H9 (cell line): Measurements from ENCODE around the gene ZSWIM3. TPM values are rescaled to one million over a fixed set of nuclear protein-coding genes. Genes with fewer than 3 reads are reported as not detected.

Experiments
- DNase-seq: peaks from one replicate; pipeline ENCODE4 v3.0.0-alpha.2; 2017
- H2AFZ ChIP-seq: one replicate; pipeline ENCODE4 v1.6.1; 2013; ENCODE audit warnings: mild to moderate bottlenecking, low read length, control low read depth, moderate library complexity
- H2AK5ac ChIP-seq: 2 replicates; pipeline ENCODE4 v1.6.1; 2013; ENCODE audit warnings: low read length, control low read depth, mixed read lengths; ENCODE audit not compliant: insufficient read length
- H2BK120ac ChIP-seq: one replicate; pipeline ENCODE4 v1.6.1; 2013; ENCODE audit warnings: low read depth, mild to moderate bottlenecking, low read length, control low read depth, inconsistent platforms; ENCODE audit not compliant: poor library complexity, severe bottlenecking
- H2BK12ac ChIP-seq: 2 replicates; pipeline ENCODE4 v1.6.1; 2013; ENCODE audit warnings: low read length, control low read depth, mixed read lengths, low read depth; ENCODE audit not compliant: insufficient read length
- H2BK15ac ChIP-seq: 2 replicates; pipeline ENCODE4 v1.6.1; 2013; ENCODE audit warnings: low read depth, low read length, control low read depth
- H2BK20ac ChIP-seq: one replicate; pipeline ENCODE4 v1.6.1; 2013; ENCODE audit warnings: low read depth, mild to moderate bottlenecking, low read length, control low read depth, inconsistent platforms; ENCODE audit not compliant: poor library complexity, severe bottlenecking
- H2BK5ac ChIP-seq: 2 replicates; pipeline ENCODE4 v1.6.1; 2013; ENCODE audit warnings: low read length, control low read depth, mixed read lengths; ENCODE audit not compliant: insufficient read length
- H3K14ac ChIP-seq: 2 replicates; pipeline ENCODE4 v1.6.1; 2013; ENCODE audit warnings: low read length, control low read depth; ENCODE audit not compliant: insufficient read depth
- H3K18ac ChIP-seq: 2 replicates; pipeline ENCODE4 v1.6.1; 2013; ENCODE audit warnings: low read depth, mild to moderate bottlenecking, mixed read lengths, low read length, control low read depth; ENCODE audit not compliant: insufficient read length
- H3K23ac ChIP-seq: 2 replicates; pipeline ENCODE4 v1.6.1; 2013; ENCODE audit warnings: low read length, control low read depth, mixed read lengths, low read depth; ENCODE audit not compliant: insufficient read length
- H3K23me2 ChIP-seq: 2 replicates; pipeline ENCODE4 v1.6.1; 2013; ENCODE audit warnings: low read depth, mild to moderate bottlenecking, mixed read lengths, low read length, control low read depth; ENCODE audit not compliant: insufficient read length, poor library complexity, severe bottlenecking
- H3K27ac ChIP-seq: 2 replicates; pipeline ENCODE4 v1.5.1; 2013; ENCODE audit warnings: low read length, control low read depth, mixed read lengths, low read depth; ENCODE audit not compliant: insufficient read length
- H3K27me3 ChIP-seq: 2 replicates; pipeline ENCODE4 v1.6.1; 2013; ENCODE audit warnings: low read length, control low read depth, inconsistent platforms; ENCODE audit not compliant: insufficient read depth
- H3K4ac ChIP-seq: 2 replicates; pipeline ENCODE4 v1.6.1; 2013; ENCODE audit warnings: low read depth, mild to moderate bottlenecking, control low read depth, inconsistent platforms, low read length, moderate library complexity
- H3K4me1 ChIP-seq: 2 replicates; pipeline ENCODE4 v1.6.1; 2013; ENCODE audit warnings: low read length, control low read depth, inconsistent platforms; ENCODE audit not compliant: insufficient read depth
- H3K4me2 ChIP-seq: 2 replicates; pipeline ENCODE4 v1.6.1; 2013; ENCODE audit warnings: low read length, control low read depth, mixed read lengths; ENCODE audit not compliant: insufficient read length, insufficient read depth
- H3K56ac ChIP-seq: 2 replicates; pipeline ENCODE4 v1.6.1; 2013; ENCODE audit warnings: low read depth, mild to moderate bottlenecking, mixed read lengths, low read length, control low read depth; ENCODE audit not compliant: insufficient read length
- H3K79me1 ChIP-seq: 2 replicates; pipeline ENCODE4 v1.6.1; 2013; ENCODE audit warnings: low read depth, mild to moderate bottlenecking, moderate library complexity, low read length, control low read depth, inconsistent platforms; ENCODE audit not compliant: insufficient read depth, poor library complexity, severe bottlenecking
- H3K79me2 ChIP-seq: 2 replicates; pipeline ENCODE4 v1.6.1; 2013; ENCODE audit warnings: low read length, control low read depth, inconsistent platforms; ENCODE audit not compliant: insufficient read depth
- H3K9ac ChIP-seq: 2 replicates; pipeline ENCODE4 v1.6.1; 2013; ENCODE audit warnings: low read length, control low read depth, mixed read lengths; ENCODE audit not compliant: insufficient read length; ENCODE audit errors: extremely low read depth
- H3K9me3 ChIP-seq: one replicate; pipeline ENCODE4 v1.6.1; 2013; ENCODE audit warnings: low read depth, low read length, inconsistent platforms; ENCODE audit not compliant: control insufficient read depth
- H3T11ph ChIP-seq: one replicate; pipeline ENCODE4 v1.6.1; 2013; ENCODE audit warnings: mild to moderate bottlenecking, low read length, control low read depth, inconsistent platforms
- H4K20me1 ChIP-seq: one replicate; pipeline ENCODE4 v1.6.1; 2013; ENCODE audit not compliant: control insufficient read depth, insufficient read length, insufficient read depth
- H4K5ac ChIP-seq: 2 replicates; pipeline ENCODE4 v1.6.1; 2013; ENCODE audit warnings: low read depth, mild to moderate bottlenecking, mixed read lengths, low read length, control low read depth; ENCODE audit not compliant: insufficient read length
- H4K8ac ChIP-seq: replicated peaks from 2 replicates; pipeline ENCODE4 v1.6.1; 2013; ENCODE audit warnings: low read length, control low read depth, mixed read lengths, low read depth; ENCODE audit not compliant: insufficient read length
- H4K91ac ChIP-seq: 2 replicates; pipeline ENCODE4 v1.6.1; 2013; ENCODE audit warnings: low read depth, mild to moderate bottlenecking, moderate library complexity, mixed read lengths, low read length, control low read depth; ENCODE audit not compliant: insufficient read length
- H3K27ac Mint-ChIP-seq, 3 experiments: 2 replicates in 2 of 3; 3 replicates in 1 of 3; pipeline ENCODE4 v1.8.0; 2020 to 2021; ENCODE audit warnings: mixed read lengths in 3 of 3, mild to moderate bottlenecking in 1 of 3, moderate library complexity in 1 of 3
- H3K27me3 Mint-ChIP-seq: 2 replicates; pipeline ENCODE4 v1.8.0; 2021; ENCODE audit warnings: low read depth, mild to moderate bottlenecking, moderate library complexity, mixed read lengths
- H3K36me3 Mint-ChIP-seq, 3 experiments: 2 replicates in 2 of 3; 3 replicates in 1 of 3; pipeline ENCODE4 v1.8.0; 2020 to 2021; ENCODE audit warnings: low read depth in 3 of 3, mixed read lengths in 3 of 3; ENCODE audit not compliant: insufficient read depth in 1 of 3
- H3K4me1 Mint-ChIP-seq, 2 experiments: 2 replicates each; pipeline ENCODE4 v1.8.0; 2020; ENCODE audit warnings: mixed read lengths in 2 of 2
- H3K4me3 Mint-ChIP-seq, 2 experiments: 2 replicates in 1 of 2; 3 replicates in 1 of 2; pipeline ENCODE4 v1.8.0; 2020 to 2021; ENCODE audit warnings: mild to moderate bottlenecking in 2 of 2, mixed read lengths in 2 of 2, moderate library complexity in 1 of 2
- H3K9me3 Mint-ChIP-seq, 2 experiments: 2 replicates in 1 of 2; 3 replicates in 1 of 2; pipeline ENCODE4 v1.8.0; 2020; ENCODE audit warnings: mild to moderate bottlenecking in 2 of 2, mixed read lengths in 2 of 2, moderate library complexity in 1 of 2
- WGBS: extraction: QIAGEN DNeasy Blood & Tissue Kit; methylation state at CpG from one replicate; pipeline ENCODE4 v1.1.7; 2013; ENCODE audit warnings: missing lambda C conversion rate, low lambda C conversion rate, mixed read lengths; ENCODE audit not compliant: insufficient read length; ENCODE audit errors: extremely low coverage; 5-methylcytosine and 5-hydroxymethylcytosine counted together
- total RNA-seq: library from RNA; stranded (reverse); gene quantifications from 2 replicates; pipeline ENCODE4 v1.2.1, GENCODE V29; 2021
- TF ChIP-seq, protein P1 (sequence below): fragments of 200-600 bp; sonication (generic); conservative IDR thresholded peaks from 3 replicates; pipeline ENCODE4 v1.8.0; 2021; ENCODE audit warnings: antibody characterized with exemption, mild to moderate bottlenecking

Gene ZSWIM3
- total RNA-seq, 1 experiment from 2014 or later, result 8.0 TPM

DNA sequence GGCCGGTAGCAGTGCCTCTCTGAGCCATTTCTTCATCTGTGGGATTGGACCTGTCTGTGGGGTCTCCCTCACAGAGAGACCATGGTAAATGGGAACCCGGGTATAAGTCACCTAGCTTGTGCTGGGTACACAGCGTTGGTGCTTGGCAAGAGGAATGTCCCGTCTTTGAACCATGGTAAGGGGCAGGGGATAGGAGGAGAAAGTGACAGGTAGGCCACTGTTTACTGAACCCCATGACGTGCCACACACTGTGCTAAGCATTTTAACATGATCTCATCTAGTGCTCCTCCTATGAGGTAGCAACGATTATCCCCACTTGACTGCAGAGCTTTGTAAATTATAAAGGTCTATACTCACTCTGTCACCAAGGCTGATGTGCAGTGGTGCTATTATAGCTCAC is 29.7 kb upstream of the ZSWIM3 start:
- Histone ChIP-seq H2AFZ (no peak overlapping the region), H3K56ac (no peak overlapping the region), H4K91ac (no peak overlapping the region), H3K4me1 (no peaks in the 10 kb centered on the region), H3K4ac (no peak overlapping the region), H2BK12ac (no peak overlapping the region), H4K20me1 (no peaks in the 10 kb centered on the region), H2BK120ac (no peak overlapping the region), H2AK5ac (no peak overlapping the region), H3K14ac (no peak overlapping the region), H3K4me2 (no peak overlapping the region), H3K23ac (no peak overlapping the region), H3K79me1 (no peaks in the 10 kb centered on the region), H2BK15ac (no peak overlapping the region), H2BK5ac (no peak overlapping the region), H3K9ac (no peak overlapping the region), H3K79me2 (no peaks in the 10 kb centered on the region), H3K23me2 (no peaks in the 10 kb centered on the region), H3K9me3 (no peaks in the 10 kb centered on the region), H3K27ac (no peak overlapping the region), H2BK20ac (no peak overlapping the region), H3T11ph (no peak overlapping the region), H4K5ac (no peak overlapping the region), H4K8ac (no peak overlapping the region), H3K18ac (no peak overlapping the region), H3K27me3 (no peaks in the 10 kb centered on the region; the same call in 1 of the 2 replicates)
- Mint-ChIP-seq H3K4me1 (peaks cover 18 to 40% of the 10 kb centered on the region in 2 experiments), H3K36me3 (no peaks in the 10 kb centered on the region; a peak in 1 of 7 replicates), H3K27ac (no peak overlapping the region), H3K9me3 (no peaks in the 10 kb centered on the region; a peak in 1 of 5 replicates), H3K4me3 (no peak overlapping the region), H3K27me3 (peaks cover 23% of the 10 kb centered on the region)
- no CpG with 5 or more reads among the region's 6 CpGs for WGBS
- TF ChIP-seq, protein P1, sequence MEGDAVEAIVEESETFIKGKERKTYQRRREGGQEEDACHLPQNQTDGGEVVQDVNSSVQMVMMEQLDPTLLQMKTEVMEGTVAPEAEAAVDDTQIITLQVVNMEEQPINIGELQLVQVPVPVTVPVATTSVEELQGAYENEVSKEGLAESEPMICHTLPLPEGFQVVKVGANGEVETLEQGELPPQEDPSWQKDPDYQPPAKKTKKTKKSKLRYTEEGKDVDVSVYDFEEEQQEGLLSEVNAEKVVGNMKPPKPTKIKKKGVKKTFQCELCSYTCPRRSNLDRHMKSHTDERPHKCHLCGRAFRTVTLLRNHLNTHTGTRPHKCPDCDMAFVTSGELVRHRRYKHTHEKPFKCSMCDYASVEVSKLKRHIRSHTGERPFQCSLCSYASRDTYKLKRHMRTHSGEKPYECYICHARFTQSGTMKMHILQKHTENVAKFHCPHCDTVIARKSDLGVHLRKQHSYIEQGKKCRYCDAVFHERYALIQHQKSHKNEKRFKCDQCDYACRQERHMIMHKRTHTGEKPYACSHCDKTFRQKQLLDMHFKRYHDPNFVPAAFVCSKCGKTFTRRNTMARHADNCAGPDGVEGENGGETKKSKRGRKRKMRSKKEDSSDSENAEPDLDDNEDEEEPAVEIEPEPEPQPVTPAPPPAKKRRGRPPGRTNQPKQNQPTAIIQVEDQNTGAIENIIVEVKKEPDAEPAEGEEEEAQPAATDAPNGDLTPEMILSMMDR, result no peak
- no peak for DNase-seq
